GM21717 (cell line): Measurements from ENCODE around the gene COL7A1.
"Not testable (repeated sequence)": the region's sequence is repeated elsewhere in the genome, so short reads cannot be mapped to it uniquely, and the experiment has no call there.

Experiments used
- ATAC-seq: cut with Tn5 transposase; IDR thresholded peaks from one replicate; pipeline ENCODE4 v1.9.1; 2021; ENCODE audit warnings: mild to moderate bottlenecking, moderate library complexity; ENCODE audit not compliant: unreplicated experiment

The COL7A1 gene

DNA sequence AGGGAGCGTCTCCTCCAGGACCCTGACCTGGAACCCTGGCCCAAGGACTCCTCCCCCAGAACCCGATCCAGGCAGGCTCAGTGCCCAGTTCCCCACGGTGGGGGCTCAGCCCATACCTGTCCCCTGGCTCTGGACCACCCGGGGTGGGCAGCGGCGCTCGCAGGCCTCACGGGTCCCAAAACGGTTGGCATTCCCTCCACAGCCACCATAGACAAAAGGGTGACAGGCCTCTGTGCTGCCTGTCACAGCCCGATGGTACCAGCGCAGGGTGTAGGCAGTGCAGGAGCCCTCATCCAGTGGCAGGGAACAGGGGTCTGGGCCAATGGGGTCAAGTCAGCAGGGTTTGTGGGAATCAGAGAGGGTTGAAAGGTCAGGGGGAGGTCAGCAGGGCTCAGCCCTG is 30.5 kb downstream of the COL7A1 start:
- ATAC-seq = no peak

DNA sequence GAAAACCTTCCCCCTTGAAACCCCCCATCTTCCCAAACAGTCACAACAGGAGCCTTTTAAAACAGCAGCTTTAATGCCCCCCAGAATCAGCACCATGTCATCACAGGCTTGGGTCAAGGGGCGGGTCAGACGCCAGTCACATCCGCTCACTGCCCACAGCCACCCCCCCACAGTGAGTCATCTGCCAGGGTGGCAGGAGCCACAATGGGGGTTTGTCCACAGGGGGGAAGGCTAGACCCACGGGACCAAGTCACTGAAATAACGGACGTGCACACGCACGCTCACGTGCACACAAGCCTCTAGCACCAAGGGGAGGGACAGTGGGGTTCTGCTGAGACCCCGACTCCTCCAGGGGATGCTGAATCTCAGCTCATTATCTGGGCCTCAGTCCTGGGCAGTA is 31.1 kb downstream of the COL7A1 start:
- ATAC-seq = no peak

DNA sequence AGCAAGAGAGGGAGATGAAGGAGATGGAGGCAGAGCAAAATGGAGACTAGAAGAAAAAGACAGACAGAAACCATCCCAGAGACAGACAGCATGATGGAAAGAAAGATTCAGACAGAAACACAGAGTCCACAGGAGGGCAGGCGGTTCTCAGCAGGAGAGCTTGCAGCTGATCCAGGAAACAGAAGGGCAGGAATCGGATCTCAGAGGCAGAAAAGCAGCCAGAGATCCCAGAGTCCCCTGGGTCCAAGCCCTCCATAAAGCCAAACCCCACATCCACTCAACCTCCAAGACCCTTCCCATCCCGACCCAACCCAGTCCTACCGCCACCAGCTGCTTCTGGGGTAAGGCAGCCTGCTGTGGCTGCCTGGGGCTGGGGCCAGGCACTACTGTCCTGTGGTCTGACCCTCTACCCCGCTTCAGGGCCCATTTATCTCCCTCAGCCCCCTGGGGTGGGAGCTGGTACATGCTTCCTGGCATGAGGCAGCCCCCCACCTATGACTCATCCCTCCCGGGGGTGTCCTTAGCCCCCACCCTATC is 31.7 kb downstream of the COL7A1 start, which contains the start of gene UCN2:
Gene UCN2 (minus strand): TSS at position 400 of the 537 bp plus-strand sequence. CDS start 657 bp downstream, outside the sequence.
- no peak for ATAC-seq

DNA sequence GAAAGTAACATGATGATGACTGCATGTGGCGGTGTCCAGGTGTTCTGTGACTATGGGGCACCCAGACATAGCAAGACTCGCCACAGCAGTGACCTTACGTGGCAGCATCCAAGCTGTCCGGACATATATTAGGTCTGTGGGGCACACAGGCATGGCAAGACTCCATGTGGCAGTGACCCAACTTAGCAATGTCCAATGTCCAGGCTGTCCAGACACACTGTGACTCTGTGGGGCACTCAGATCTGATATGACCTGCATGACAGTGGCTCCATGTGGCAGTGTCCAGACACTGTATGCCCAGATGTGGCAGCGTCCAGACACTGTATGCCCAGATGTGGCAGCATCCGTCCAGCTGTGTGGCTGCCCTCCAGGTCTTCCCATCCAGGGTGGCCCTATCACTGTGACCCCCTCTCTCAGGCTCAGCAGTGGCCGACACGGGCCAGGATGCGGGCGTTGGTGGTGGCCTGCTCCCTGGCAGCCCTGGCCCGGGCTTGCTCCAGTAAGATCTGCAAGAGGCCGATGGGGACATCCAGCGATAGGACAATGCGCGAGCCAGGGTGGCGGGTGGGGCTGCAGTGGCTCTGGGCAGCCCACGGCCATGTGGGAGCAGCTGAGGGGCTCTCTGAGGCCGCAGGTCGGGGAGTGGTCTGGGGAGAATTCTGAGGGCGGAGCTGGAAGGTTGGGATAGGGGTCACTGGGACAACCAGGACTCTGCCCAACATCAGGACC is 32.6 kb downstream of the COL7A1 start:
- no peak for ATAC-seq

DNA sequence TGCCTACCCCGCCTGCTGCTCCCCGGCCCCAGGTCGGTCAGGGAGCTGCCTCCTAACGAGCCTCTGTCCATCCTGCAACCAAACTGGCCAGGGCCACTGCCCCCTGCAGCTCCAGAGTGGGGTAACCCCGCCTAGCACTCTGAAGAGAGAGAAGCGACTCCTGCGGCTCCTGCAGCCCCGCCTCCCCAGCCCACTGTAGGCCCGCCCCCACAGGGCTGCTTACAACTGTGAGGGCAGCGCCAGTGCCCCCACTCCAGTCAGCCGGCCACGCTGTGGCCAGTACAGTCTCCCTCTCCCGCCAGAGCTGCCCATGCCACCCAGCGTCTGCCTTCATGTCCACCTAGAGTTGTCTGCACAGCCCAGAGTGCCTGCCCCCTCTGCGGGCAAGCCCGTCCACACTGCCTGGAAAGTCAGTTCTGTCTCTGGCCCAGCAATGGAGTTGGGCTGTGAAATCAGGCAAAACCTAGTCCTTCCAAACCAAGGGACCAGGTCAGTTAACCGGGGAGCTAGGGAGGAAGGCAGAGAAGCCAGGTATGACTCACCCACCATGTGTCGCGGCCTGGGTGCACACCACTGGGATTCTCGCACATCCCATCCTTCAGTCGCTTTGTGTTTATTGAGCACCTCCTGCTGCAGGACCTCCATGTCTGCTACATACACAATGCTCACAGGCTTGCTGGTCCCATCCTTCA is 33.9 kb downstream of the COL7A1 start:
- ATAC-seq = no peak

DNA sequence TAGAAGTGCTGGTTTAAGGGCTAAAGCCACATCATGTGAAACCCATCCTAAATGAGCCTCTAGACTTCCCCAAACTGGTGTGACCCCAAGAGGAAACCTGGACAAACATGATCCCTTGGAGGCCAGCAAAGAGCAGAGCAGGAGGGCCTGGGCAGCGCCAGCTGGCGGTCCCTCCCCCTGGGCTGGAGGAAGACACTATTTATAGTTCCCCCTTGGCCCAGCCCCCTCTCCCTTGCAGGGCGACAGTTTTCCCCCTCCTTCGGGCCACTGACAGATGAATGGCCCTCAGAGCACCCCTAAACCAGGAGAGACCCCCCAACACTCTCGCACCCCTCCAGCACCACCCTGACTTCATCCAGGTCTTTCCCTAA is 34.5 kb downstream of the COL7A1 start:
- no peak for ATAC-seq

DNA sequence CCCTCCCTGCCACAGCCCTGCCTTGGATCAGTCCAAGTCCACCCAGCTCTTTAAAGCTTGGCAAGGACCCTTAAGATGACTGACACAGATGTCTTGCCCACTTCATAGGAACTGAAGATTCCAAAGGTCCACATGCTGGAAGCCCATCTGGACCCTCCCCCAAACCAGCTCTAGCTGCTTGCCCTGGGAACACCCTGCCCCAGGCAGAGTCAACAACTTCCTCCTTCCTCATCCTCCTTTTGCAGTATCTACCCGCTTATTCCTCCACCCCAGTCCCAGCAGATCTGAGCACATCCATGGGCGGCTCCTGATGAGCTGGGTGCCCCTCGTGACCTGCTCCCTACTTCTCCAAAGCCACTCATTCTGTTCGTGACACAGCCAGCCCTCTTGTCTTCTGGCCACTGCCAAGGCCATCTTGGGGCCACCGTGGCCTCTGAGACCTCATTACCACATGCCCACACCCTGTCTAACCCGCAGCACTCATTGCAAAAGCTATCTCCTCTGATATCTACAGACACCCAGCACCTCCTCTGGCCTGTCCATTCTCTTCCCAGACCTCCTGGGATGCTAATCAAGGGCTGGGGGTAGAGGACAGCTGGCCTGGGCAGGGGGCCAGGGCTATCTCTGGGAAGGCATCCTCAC is 36.5 kb downstream of the COL7A1 start:
- no peak for ATAC-seq

DNA sequence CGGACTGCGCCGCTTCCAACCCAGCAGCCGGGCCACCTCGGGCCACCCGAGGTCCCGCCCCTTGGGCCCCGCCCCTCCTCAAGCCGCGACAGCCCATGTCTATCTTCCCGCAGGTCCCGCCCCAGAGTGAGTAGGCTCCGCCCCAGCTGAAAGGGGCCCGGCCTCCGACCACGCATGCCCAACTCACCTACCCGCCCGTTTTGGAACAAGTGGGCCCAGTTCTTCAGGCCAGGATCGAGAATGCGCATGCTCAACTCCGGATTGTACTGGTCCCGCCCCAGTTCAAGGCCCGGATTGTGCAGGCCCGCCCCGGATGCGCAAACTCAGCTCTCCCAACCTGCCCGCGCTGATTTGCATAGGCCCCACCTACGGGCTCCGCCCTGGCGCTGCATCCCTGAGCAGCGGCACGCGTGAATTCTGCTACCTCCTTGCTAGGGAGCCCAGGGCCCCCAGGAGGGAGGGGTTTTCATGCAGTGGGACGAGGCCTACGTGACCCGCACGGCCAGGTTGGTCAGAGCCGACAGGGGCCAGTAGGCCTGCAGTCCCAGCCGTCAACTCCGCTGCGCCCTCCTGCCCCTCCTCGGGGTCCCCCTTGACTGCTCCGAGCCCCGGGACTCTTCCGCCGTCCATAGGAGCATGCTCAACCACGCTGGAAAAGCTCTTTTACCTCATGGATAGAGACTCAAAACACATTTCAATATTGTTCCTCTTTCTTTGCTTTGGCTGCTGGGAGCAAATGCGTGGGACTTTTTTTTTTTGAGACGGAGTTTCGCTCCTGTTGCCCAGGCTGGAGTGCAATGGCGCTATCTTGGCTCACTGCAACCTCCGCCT is 38.1 kb downstream of the COL7A1 start, which contains the start of gene PFKFB4:
Gene PFKFB4 (minus strand): TSS at position 8 of the 831 bp plus-strand sequence. CDS start 26 bp downstream, outside the sequence.
- ATAC-seq = peak; percentile 79

DNA sequence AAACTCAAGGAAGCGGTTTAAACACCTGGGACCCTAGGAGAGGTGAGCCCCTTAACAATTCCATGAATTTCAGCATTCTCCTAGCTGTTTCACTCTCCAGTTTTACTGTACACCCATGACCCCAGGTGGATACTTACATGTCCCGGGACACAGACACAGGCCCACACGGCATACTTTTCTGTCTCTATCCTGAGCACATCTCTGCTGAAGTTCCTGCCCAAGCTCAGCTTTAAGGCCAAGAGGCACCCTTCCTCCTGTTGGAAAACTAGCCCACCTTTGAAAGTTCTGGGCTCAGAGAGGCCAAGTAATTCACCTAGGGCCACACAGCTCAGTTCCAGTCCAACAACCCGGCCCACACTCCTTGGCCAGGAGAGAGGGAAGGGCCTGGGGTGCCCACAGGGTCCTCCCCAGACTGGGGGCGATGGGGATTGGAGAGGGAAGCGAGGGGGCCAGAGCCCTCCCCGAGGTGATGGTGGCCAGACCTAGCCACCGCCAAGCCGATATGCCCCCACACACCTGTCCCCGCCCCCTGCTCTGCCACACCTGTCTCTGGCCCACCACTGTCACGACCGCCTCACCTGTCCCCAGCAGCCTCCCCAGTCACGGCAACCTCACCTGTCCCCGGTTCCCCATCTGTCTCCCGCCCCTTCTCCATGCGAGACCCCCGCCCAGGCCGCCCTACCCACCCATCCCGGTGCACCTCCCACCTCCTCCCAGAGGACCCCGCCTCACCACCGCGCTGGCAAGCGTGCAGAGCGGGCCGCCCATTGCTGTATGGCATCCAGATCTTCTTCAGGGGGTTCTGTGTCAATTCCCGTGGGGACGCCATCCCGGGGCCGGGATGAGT is 39.0 kb downstream of the COL7A1 start:
- ATAC-seq = no peak

DNA sequence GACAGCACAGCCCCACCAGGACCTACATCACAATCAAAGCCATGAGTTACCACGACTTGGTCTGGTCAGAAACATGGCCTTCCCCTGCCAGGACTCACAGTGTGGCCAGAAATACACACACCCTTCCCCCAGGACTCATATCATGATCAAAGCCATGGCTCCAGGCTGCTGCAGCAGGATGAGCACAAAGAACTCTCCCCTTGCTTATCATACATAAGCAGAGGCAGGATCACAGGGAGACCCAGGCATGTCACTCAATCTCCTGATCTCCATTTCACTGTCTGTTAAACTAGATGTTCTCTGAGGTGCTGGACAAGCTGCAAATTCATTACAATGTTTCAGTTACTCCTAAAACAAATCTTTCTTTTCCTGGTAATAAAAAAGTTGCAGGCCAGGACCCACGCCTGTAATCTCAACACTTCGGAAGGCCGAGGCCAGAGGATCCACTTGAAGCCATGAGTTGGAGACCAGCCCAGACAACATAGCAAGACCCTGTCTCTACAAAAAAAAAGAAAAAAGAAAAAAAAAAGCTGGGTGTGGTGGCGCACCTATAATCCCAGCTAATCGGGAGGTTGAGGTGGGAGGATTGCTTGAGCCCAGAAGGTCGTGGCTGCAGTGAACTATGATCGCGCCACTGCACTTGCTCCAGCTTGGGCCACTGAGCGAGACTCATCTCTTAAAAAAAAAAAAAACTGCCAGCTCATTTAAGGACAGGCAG is 39.7 kb downstream of the COL7A1 start:
- ATAC-seq = no peak

DNA sequence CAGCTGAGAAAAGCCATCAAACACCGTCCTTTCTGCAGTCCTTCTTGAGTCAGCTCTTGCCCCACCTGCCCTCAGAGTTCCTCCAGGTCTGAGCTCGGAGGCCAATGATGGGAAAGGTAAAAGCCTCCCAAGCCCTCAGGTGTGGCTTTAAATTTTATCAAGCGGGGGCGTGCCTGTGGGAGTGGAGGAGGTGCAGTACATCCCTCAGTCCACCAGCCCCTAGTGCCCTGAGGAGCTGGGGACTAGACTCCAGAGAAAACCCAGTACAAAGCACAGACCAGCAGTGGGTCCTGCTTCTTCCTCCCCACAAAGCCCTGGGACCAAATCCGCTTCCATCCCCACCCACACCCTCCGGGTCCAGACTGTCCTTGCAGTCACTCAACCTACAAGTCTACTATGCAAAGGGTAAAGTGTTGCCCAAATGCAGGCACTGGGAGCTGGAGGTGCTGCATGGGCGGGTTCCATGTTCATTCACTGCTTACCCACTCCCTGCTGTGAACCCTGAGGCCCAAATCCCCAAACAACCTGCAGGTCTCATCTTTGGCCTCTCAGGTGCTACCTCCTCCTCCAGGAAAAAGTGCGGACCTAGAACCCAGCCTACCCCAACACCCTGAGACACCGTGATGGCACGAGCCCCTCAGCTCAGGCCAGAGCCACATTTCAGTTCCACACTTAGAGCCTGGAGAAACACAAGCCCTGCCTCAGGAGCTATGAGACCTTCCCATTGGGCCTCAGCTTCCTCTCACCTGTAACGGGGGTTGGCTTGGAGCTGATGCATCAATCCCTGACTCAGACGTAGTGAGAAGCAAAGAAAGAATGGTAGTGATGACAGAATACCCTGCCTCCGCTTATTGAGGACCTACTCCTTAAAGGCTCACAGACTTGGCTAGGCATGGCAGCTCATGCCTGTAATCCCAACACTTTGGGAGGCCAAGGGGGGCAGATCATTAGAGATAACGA is 41.0 kb downstream of the COL7A1 start:
- no peak for ATAC-seq

DNA sequence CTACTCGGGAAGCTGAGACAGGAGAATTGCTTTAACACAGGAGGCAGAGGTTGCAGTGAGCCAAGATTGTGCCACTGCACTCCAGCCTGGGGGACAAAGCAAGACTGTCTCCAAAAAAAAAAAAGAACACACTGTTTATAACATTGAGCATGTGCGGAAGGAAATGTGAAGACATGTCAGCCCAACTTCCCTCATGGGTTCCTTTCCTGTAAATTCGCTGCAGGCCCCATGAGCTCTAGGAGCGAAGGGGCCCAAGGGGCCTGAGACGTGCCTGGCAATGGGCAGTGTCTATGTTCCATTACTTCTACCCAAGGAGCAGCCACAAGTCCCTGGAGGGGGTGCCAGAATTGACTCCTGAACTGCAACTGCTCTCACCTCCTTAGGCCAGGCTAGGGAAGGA is 41.8 kb downstream of the COL7A1 start:
- no peak for ATAC-seq

DNA sequence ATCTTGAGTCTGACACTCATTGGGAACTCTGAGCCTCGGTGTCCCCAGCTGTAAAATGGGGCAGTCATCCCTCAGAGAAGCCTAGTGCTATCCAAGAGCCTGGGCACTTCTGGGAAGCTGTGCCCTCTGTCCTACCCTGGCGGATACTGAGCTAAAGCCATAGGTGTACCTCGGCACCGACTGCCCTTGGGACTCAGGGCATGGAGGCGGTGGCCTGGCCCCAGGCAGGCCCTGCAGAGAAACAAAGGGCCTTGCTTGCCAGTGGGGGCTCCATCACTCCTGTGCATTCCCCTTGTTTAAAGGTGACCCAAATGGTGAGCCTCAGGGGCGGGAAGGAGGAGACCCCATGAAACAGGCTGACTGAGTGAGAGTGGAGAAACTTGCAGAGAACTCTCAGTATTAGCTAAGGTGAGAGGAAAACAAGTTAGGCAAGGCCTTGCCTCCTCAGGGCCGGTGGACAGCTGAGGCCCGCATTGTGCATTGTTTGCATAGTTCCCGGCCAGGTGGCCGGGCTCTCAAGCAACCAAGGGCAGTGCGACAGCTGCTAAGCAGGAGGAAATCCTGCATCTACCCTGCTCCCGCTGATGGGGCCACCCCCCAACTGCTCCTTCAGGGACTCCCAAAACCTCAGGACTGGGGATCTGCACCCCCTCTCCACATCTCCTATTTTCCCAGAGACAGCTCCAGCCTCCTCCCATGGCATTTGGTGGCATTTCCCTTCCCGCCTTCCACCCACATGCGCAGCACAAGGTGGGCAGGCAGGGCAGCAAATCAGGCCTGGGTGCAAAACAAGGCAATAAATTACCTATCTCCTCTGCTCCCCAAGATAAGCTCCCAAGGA is 42.8 kb downstream of the COL7A1 start:
- ATAC-seq = no peak

DNA sequence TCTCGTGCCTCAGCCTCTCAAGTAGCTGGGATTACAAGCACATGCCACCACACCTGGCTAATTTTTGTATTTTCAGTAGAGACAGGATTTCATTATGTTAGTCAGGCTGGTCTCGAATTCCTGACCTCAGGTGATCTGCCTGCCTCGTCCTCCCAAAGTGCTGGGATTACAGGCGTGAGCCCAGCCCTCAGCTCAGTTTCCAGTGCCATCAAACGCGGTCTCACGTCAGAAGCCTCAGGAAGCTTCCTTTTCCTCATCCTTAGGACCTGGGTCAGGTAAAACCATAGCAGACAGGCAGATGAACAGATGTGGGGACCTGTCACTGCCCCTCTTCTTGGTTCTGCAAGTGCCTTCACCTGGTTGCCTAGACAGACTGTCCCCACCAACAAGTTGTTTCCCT is 43.5 kb downstream of the COL7A1 start:
- ATAC-seq = not testable (repeated sequence)

DNA sequence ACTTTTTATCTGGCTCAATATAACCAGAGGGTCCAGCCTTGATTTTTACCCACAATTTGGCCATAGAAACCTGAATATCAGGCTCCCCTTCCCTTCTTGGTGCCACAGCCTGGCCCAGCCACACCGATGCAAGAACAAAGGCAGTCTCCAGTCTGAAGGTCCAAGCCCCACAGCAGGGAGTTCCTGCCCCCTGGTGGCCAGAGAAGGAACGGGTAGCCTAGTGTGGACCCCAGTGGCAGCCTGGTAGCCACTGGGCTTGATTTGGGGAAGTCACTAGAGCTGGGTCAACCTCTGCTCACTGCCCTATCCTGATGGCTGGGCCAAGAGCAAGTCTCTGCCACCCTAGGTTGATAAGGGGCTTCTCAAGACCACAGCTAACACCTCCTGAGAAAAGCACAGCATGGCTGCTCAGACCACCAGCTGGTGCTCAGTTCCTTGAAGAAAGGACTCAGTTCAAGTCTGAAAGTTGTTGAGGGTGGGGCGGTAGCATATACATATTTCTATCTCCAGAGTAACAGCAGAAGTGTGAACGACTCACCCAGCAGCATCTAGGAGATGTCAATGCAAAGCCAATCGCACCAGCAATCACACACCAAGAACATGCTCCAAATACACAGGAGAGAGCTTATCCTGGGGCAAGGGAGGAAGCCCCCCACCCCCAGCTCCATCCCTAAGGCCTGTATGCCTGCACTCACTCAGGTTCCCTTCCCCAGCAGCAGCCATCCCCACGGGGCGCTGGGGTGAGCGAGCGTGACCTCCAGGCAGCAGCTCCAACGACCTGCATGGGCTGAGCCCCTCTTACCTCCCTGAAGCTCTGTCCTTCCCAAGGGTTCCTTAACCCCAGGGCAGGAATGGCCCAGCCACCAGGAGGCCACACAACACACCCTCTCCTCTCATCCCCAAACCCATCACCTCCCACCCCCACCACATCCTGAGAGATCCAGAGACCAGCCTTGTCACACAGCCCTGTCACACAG is 46.1 kb downstream of the COL7A1 start:
- ATAC-seq = no peak

DNA sequence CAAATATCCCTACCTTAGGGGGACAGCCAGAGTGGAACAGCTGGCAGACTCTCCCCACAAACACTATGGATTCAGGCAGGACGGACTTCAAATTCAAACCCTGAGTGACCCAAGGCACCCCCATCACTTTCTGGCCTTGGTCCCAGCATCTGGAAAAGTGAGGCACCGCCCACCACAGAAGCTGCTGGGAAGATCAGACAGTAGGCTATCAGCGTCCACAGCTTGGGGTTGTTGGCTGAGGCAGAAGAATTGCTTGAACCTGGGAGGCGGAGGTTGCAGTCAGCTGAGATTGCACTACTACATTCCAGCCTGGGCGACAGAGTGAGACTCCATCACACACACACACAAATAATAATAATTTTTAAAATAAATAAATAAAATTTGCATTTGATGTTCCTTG is 47.0 kb downstream of the COL7A1 start:
- no peak for ATAC-seq
